Testis (tissue), 2 donors: ENCODE results near the gene CACNA1D.

ENCODE experiments used
- CTCF ChIP-seq, 3 experiments: fragments of 450-650 bp in 2 of 3; fragments of 200-600 bp in 1 of 3; sonication (generic) in 1 of 3; IDR thresholded peaks; one replicate each; pipeline ENCODE4 v1.5.1; 2016 to 2019; ENCODE audit warnings: antibody characterized with exemption in 3 of 3, mild to moderate bottlenecking in 2 of 3, moderate library complexity in 1 of 3
- POLR2A ChIP-seq: fragments of 450-650 bp; IDR thresholded peaks from one replicate; pipeline ENCODE4 v1.6.1; 2017; ENCODE audit warnings: antibody characterized with exemption, mild to moderate bottlenecking, moderate library complexity

- no peak for TF ChIP-seq CTCF (IDR thresholded peaks at IDR 0.05)
- no peak for TF ChIP-seq POLR2A
Observed at GRCh38 chr3:53523346-53523745, 28.9 kb downstream of the CACNA1D start.
